Activated CD8-positive, alpha-beta memory T cell treated with anti-CD3 and anti-CD28 coated beads, Interleukin-2, amount 50 U/mL, for 24 hours (primary cell): ENCODE data around the gene MCRIP1.

ENCODE experiments used
- DNase-seq: peaks from one replicate; pipeline ENCODE4 v3.0.0-alpha.2; 2020; ENCODE audit errors: extremely low read depth

The MCRIP1 gene

DNA sequence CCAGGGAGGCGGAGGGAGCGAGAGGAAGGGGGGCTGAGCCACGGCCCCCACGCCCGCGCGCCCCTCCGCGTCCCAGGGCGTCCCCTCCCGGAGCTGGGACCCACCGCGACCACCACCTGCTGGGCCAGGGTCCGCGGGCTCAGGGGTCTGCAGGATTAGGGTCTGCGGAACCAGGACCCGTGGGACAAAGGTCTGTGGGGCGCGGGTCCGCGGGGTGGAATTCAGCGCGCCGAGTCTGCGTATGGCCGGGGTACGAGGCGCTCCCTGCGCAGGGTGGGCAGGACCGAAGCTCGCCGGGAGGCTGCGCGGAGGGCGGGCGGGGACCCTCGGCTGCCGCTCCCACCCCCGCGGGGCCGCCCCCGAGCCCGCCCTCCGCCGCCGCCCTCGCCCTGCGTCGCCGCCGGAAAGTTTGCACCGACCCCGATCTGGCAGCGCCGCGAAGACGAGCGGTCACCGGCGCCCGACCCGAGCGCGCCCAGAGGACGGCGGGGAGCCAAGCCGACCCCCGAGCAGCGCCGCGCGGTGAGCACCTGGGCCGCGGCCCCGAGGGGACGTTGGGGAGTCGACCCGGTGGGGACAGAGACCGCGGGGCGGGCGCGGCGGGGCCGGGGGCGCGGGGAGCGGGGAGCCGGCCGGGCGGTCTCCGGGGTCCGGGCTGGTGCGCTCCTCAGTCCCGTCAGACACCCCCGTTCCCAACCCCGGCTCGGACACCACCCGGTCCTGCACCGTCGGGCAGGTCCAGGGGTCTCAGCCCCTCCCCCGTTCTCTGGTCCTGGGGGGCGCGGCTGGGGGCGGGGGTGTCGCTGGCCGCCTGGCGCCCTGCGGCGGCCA, 29.1 kb downstream of the MCRIP1 start, which contains the start of gene GCGR:
GCGR (plus strand) TSS at position 423 of the 831 bp plus-strand sequence. CDS start 4,869 bp downstream, outside the sequence.
- DNase-seq = no peak

- no peak for DNase-seq
Observed at GRCh38 chr17:81802856-81803643, 30.0 kb downstream of the MCRIP1 start.

GRCh38 chr17:81802048-81802758, 30.9 kb downstream of the MCRIP1 start:
- no peak for DNase-seq

DNA sequence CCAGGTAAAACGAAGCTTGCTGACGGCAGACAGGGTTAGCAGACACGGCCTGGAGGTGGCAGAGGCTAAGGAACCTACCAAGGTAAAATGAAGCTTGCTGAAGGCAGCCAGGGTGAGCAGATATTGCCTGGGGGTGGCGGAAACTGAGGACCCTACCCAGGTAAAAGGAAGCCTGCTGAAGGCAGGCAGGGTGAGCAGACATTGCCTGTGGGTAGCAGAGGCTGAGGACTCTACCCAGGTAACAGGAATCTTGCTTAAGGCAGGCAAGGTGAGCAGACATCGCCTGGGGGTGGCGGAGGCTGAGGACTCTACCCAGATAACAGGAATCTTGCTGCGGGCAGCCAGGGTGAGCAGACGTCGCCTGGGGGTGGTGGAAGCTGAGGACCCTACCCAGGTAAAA, 31.8 kb downstream of the MCRIP1 start:
- DNase-seq = no peak

- DNase-seq = no peak
Observed at GRCh38 chr17:81794509-81794908, 38.6 kb downstream of the MCRIP1 start.

DNA sequence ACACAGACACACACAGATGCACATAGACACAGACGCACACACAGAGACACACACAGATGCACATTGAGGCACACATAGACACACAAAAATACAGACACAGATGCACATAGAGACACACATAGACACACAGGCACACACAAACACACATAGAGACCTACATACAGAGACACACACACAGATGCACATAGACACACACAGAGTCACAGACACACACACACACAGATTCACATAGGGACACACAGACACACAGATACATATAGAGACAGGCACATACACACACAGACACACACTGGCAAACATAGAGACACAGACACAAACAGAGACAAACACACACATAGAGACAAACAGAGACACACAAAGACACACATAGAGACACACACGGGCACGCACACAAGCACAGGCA, 39.0 kb downstream of the MCRIP1 start:
- no peak for DNase-seq

DNA sequence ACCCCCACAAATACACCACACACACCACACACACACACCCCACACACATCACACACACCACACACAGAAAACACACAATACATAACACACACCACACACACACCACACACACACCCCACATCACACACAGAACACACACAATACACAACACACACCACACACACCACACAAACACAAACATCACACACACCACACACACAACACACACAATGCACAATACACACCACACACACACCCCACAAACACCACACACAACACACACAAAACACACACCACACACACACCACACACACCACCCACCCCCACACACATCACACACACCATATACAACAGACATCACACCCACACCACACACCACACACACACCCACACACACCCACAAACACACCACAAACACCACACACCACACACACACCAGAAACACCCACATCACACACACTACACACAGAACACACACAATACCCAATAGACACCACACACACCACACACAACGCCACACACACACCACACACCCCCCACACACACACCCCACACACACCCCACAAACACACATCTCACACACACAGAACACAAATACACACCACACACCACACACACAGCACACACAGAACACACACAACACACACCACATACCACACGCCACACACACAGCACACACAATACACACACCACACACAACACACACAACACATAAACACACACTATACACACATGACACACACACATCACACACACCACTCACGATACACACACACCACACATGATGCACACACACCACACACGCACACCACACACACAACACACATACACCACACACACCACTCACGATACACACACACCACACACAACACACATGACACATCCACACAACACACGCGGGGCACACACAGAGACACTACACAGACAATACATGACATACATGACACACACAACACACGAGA, 40.1 kb downstream of the MCRIP1 start:
- no peak for DNase-seq
